COLO668 (cell line): ENCODE data around the gene CYREN.

Experiments
- DNase-seq: peaks from one replicate; lab custom pipeline; 2025; ENCODE audit not compliant: unreplicated experiment; lab: John Stamatoyannopoulos, UW

The CYREN gene

GRCh38 chr7:135197906-135198655 is 27.6 kb upstream of the CYREN start:
- no peak for DNase-seq

- DNase-seq = no peak
Observed at GRCh38 chr7:135197343-135197742, 26.8 kb upstream of the CYREN start.

GRCh38 chr7:135195968-135196629 is 25.6 kb upstream of the CYREN start:
- no peak for DNase-seq

- DNase-seq = no peak
Observed at GRCh38 chr7:135195156-135195555, 24.6 kb upstream of the CYREN start.

- no peak for DNase-seq
Observed at GRCh38 chr7:135194494-135195095, 24.1 kb upstream of the CYREN start.

- no peak for DNase-seq
Observed at GRCh38 chr7:135193615-135194081, 23.1 kb upstream of the CYREN start.

GRCh38 chr7:135192914-135193536 is 22.5 kb upstream of the CYREN start:
- DNase-seq = no peak

GRCh38 chr7:135190703-135191102 is 20.2 kb upstream of the CYREN start:
- DNase-seq = no peak

- no peak for DNase-seq
Observed at GRCh38 chr7:135189961-135190360, 19.5 kb upstream of the CYREN start.

- DNase-seq = no peak
Observed at GRCh38 chr7:135189221-135189662, 18.7 kb upstream of the CYREN start.

- no peak for DNase-seq
Observed at GRCh38 chr7:135188298-135188984, 17.9 kb upstream of the CYREN start.

GRCh38 chr7:135186841-135187253 is 16.3 kb upstream of the CYREN start:
- DNase-seq = no peak

GRCh38 chr7:135186261-135186540 is 15.7 kb upstream of the CYREN start:
- no peak for DNase-seq

GRCh38 chr7:135185471-135186260 is 15.2 kb upstream of the CYREN start:
- DNase-seq = no peak

GRCh38 chr7:135184254-135184841 is 13.8 kb upstream of the CYREN start:
- DNase-seq = no peak

GRCh38 chr7:135183478-135183877 is 13.0 kb upstream of the CYREN start:
- DNase-seq = no peak

GRCh38 chr7:135181929-135182678 is 11.6 kb upstream of the CYREN start:
- DNase-seq = no peak

GRCh38 chr7:135181261-135181928 is 10.9 kb upstream of the CYREN start:
- no peak for DNase-seq

- no peak for DNase-seq
Observed at GRCh38 chr7:135180122-135180521, 9.6 kb upstream of the CYREN start.
